GM12864 (cell line): Measurements from ENCODE around the gene KCNAB1.
"Not testable (repeated sequence)": the region's sequence is repeated elsewhere in the genome, so short reads cannot be mapped to it uniquely, and the experiment has no call there.

ENCODE experiments used
- DNase-seq: peaks from one replicate; pipeline ENCODE4 v3.0.0-alpha.2; 2011; ENCODE audit warnings: low read depth
- H3K4me3 ChIP-seq: 2 replicates; pipeline ENCODE4 v1.5.1; 2011; ENCODE audit warnings: mild to moderate bottlenecking, low read depth, low read length, control low read depth
- CTCF ChIP-seq: IDR thresholded peaks from 2 replicates; pipeline ENCODE4 v1.5.1; 2011; ENCODE audit warnings: low read depth, mild to moderate bottlenecking, moderate library complexity, low read length, control low read depth, inconsistent platforms; ENCODE audit errors: missing control alignments

The KCNAB1 gene

GRCh38 chr3:156227704-156228103, 107.3 kb downstream of the KCNAB1 start:
- no peak for TF ChIP-seq CTCF
- H3K4me3 ChIP-seq, result no peak overlapping the region
- no peak for DNase-seq

GRCh38 chr3:156230278-156230900, 110.0 kb downstream of the KCNAB1 start:
- no peak for TF ChIP-seq CTCF
- no peak for DNase-seq
- H3K4me3 ChIP-seq, result no peak overlapping the region

GRCh38 chr3:156231221-156231620, 110.8 kb downstream of the KCNAB1 start:
- DNase-seq, H3K4me3 ChIP-seq: not testable (repeated sequence)

GRCh38 chr3:156233876-156234275, 113.5 kb downstream of the KCNAB1 start:
- no peak for DNase-seq
- no peak overlapping the region for H3K4me3 ChIP-seq
- TF ChIP-seq CTCF, result no peak

GRCh38 chr3:156236556-156237260, 116.3 kb downstream of the KCNAB1 start:
- no peak for TF ChIP-seq CTCF
- no peak overlapping the region for H3K4me3 ChIP-seq
- DNase-seq, result no peak

GRCh38 chr3:156240642-156241041, 120.3 kb downstream of the KCNAB1 start:
- DNase-seq, result no peak
- TF ChIP-seq CTCF, result no peak
- no peak overlapping the region for H3K4me3 ChIP-seq

- TF ChIP-seq CTCF, result no peak
- DNase-seq, result no peak
- H3K4me3 ChIP-seq, result no peak overlapping the region
These were observed 126.8 kb downstream of the KCNAB1 start for GRCh38 chr3:156246961-156247725.
